Measurements from ENCODE around the gene MAP4K4.
A peak's percentile ranks its signal among the peaks of the same experiment; 100 is the strongest.

Gene MAP4K4

DNA sequence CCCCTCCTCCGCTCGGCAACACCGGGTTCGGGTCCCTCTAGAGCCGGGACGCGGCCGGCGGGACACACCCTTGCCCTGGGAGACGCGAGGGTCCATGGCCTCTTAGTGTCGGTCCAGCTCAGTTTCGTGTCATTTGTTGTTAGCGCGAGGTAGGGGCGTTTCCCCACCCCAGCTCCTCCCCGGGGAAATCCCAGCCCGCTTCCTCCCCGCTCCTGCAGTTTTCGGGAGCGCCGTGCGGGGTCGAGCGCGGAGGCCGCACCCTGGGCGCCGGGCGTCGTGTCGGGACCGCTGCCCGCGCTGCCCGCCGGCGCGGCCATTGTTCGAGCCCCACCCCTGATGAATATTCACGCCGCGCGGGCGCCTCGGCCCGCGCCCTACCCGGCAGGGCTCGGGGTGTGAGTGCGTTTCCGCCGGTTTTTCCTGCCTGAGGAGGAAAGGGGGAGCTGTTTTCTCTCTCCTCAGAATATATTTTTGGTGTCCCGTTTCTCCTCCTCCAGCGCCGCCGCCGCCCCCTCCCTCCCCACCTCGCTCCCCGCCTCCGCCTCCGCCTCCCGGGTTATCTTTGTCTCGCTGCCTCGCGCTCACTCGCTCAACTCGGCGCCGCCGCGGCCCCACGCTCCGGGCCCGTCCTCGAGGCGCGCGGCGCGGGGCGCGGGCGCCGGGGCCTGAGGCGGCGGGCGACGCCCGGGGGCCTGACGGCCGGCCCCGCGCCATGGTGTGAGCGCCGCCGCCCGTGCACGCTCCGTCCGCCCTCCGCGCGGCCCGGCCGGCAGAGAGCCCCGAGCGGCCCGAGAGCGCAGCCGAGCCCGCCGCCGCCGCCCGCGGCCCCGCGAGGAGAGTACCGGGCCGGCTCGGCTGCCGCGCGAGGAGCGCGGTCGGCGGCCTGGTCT is at the start of gene MAP4K4:
TSS of gene MAP4K4 (plus strand) at position 584 of the 890 bp plus-strand sequence. CDS start 374 bp downstream, outside the sequence.
- peak; percentile 87 for DNase-seq
- in situ Hi-C loops (cut with HindIII; ENCODE audit: low pct_ligation_motif_present, low pct_unique_long_range_greater_than_20kb, low sequenced_read_pairs): no loop called here

DNA sequence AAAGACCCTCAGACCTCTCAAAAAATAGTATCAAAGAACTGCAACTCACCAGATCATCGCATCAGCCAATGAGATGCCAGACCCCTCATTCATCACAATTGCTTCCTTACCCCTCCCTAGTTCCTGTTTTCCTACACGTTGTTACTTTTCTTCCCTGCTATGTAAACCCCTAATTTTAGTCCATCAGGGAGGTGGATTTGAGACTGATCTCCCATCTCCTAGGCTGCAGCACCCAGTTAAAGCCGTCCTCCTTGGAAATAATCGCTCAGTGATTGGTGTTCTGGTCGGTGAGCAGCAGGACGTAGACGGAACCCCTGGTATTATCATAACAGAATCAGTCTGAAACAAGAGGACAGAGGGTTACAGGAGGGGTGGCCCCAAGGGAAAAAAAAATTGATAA is 44.0 kb upstream of the MAP4K4 start:
- in situ Hi-C loops (cut with HindIII; ENCODE audit: low pct_ligation_motif_present, low pct_unique_long_range_greater_than_20kb, low sequenced_read_pairs): no loop called here

DNA sequence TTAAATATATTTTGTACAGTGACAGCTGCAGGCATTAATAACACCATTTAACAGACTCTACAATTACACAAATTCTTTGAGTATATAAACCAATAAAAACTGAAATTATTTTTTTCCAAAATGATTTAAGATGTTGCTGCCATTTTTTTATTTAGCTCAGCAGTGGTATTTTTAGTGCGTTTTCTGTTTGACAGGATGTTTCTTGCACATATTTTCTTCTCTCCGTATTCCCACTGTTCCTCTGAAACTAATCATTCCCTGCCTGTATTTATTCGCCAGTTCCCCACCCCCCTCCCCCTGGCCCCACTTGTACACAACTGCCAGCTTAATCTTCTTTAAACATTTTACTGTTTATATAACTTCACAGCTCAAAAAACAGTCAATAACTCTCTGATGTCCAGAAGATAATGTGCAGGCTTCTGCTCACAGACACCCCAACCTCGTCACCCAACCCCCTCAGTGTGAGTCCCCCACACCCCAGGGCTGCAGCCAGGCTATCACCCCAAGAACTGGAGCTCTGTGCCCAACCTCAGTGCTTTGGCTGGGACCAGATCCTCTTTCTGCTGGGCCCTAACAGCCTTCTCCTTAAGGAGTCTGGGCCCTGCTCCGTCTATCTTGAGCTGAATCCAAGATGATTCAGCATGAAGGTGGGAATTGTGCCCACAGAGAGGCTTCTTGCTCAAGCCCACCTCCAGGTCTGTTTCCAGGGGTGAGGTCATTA is 41.6 kb upstream of the MAP4K4 start:
- no peak for DNase-seq
- in situ Hi-C loops (cut with HindIII; ENCODE audit: low pct_ligation_motif_present, low pct_unique_long_range_greater_than_20kb, low sequenced_read_pairs): no loop called here

More for the DNA sequence above, 44.0 kb upstream of the MAP4K4 start:
- DNase-seq: no peak

DNA sequence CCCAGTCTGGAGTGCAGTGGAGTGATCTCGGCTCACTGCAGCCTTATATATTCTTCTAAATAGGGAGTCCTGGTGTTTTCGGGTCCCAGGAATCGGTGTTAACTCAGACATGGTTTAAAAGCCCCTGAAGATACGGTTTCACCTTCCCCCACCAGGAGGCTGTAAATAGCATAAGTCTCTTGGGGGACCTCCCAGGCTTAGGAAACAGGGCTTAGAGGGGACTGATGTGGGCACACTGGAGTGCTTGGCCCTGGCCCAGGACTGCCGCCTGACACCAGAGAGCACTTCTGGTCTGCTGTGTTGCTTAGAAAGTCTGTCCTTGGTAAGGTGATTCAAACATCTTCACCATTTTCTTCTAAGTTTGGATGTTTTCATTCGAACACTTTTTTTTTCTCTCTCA is 39.7 kb upstream of the MAP4K4 start:
- no peak for DNase-seq
- in situ Hi-C loops (cut with HindIII; ENCODE audit: low pct_ligation_motif_present, low pct_unique_long_range_greater_than_20kb, low sequenced_read_pairs): no loop called here

DNA sequence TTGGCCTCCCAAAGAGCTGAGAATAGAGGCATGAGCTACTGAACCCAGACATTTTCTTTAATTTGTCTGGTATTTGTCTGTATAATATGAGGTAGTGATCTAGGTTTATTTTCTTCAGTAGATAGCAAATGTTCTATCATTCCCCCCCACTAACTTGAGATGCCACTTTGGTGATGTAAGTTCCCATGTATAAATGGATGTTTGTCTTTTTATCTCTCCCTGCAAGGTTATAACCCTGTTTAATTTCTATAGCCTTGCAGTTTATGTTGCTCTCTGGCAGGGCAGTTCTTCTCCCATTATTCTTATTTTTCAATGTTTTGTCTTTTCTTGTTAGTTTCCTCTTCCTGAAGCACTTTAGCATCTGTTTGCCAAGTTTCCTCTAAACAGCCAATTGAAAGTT is 39.1 kb upstream of the MAP4K4 start:
- in situ Hi-C loops (cut with HindIII; ENCODE audit: low pct_ligation_motif_present, low pct_unique_long_range_greater_than_20kb, low sequenced_read_pairs): no loop called here
- no peak for DNase-seq

DNA sequence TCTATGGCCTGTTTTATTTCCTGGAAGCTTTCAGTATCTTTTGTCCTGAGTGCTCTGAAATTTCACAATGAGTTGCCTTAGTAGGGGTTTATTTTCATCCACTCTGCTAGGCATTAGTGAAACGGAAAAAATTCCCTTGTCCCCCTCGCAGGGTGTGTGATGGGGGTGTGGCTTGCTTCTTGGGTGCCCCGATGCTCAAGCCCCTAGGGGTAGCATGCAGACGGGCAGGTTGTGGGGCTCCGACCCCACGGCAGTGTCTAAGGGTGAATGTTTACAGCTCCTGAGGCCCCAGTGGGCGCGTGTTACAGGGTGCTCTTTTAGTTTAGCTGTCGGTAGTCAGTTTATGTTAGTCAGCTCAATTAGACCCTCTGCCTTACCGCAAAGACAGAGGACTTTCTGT is 32.2 kb upstream of the MAP4K4 start:
- in situ Hi-C loops (cut with HindIII; ENCODE audit: low pct_ligation_motif_present, low pct_unique_long_range_greater_than_20kb, low sequenced_read_pairs): no loop called here
- DNase-seq: no peak

DNA sequence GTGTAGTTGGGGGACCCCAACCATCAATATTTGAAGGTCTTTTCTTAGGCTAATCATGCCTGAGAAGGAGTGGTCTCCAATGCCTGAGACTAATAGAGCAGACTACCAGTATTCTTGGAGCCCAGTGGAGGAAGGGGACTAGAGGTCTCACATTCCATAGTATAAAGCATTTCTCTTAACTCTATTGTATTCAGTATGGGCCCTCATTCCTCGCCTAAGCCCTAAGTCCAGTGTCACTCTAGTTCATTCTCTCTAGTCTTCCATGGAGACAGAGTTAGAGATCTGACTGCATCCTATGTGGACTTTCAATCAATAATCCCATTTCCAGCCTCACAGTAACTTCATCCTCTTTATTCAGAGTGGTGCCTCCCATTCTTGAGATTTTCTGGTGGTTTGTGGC is 29.7 kb upstream of the MAP4K4 start:
- in situ Hi-C loops (cut with HindIII; ENCODE audit: low pct_ligation_motif_present, low pct_unique_long_range_greater_than_20kb, low sequenced_read_pairs): no loop called here
- DNase-seq: no peak

DNA sequence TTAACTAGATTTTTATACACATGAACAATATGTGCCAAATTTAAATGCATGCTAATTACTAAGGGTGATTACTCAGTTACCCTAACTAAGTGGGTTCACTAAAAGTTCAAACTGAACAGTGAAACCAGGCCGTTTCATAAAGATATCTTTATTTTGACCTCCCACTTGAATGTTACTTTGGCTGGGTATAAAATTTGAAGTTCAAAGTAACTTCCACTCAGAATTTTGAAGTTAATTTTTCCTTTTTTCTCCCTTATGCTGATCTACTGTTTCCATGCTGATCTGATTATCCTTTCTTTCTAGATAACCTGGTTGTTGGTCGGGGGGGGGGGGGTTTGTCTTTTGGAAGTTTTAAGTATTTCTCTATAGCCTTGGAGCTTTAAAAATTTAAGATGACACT is 25.5 kb upstream of the MAP4K4 start:
- no peak for DNase-seq
- in situ Hi-C loops (cut with HindIII; ENCODE audit: low pct_ligation_motif_present, low pct_unique_long_range_greater_than_20kb, low sequenced_read_pairs): no loop called here

DNA sequence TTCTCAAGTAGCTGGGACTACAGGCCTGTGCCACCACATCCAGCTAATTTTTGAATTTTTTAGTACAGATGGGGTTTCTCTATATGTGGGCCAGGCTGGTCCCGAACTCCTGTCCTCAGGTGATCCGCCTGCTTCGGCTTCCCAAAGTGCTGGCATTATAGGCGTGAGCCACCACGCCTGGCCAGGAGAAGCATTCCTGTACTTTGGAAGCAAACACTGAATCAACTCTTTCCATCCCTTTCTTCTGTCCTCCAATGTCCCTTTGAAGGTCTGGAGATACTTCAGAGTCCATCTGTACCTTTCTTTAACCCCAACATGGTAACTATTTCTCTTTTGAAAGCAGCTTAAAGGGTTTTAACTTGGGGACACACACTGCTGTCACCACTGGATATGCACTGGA is 23.6 kb upstream of the MAP4K4 start:
- in situ Hi-C loops (cut with HindIII; ENCODE audit: low pct_ligation_motif_present, low pct_unique_long_range_greater_than_20kb, low sequenced_read_pairs): no loop called here
- DNase-seq: no peak

DNA sequence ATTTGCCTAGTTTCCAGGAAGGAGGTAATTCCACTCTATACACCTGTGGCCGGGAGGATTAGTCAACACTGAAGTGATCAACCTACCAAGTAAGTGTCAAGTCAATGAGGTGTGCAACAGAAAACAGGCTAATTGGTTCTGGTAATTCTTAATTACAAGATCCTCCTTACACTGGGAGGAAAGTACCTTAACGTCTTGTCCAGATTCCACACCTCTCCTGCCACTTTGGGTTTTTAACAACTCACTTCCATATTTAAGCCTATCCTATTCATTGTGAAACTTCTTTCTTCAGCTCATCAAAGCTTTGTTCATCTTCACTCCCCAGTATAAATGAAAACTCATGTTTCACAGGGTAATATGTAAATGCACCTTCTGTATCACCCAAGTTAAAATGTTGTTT is 22.0 kb upstream of the MAP4K4 start:
- no peak for DNase-seq
- in situ Hi-C loops (cut with HindIII; ENCODE audit: low pct_ligation_motif_present, low pct_unique_long_range_greater_than_20kb, low sequenced_read_pairs): no loop called here

DNA sequence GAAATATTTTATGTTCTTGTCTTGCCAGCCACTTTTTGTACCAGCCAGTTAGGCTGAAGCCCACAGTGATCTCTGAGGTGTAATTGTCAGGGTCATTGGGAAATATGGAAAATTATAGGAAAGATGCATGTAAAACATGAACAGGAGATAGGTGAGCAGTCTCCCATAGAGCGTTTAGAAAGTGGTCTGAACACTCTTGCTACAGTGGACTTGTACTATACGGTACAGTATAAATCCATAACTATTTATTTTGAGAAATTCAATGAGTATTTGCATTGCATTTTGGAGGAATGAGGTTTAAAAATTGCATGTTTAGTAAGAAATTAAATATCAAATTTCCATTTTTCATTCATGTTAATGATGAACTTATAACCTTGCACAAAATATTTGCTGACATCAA is 20.8 kb upstream of the MAP4K4 start:
- no peak for DNase-seq
- in situ Hi-C loops (cut with HindIII; ENCODE audit: low pct_ligation_motif_present, low pct_unique_long_range_greater_than_20kb, low sequenced_read_pairs): no loop called here

DNA sequence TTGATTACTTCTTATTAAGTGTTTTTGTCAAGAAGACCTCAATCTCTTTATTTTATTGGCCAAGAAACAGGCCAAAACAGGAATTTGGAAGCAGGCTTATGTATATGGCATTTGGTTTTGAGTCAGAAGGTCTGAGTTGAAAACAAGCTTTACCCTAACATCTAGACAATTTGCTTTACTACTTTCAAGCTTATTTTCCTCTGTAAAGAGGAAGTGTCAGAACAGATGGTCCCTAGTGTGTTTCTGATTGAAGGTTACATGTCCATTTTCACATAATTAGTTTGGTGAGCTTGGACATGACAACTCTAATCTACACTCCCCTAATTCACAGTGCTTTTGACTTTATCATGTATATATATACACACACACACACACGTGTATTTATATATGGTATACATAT is 19.8 kb upstream of the MAP4K4 start:
- in situ Hi-C loops (cut with HindIII; ENCODE audit: low pct_ligation_motif_present, low pct_unique_long_range_greater_than_20kb, low sequenced_read_pairs): no loop called here
- no peak for DNase-seq

DNA sequence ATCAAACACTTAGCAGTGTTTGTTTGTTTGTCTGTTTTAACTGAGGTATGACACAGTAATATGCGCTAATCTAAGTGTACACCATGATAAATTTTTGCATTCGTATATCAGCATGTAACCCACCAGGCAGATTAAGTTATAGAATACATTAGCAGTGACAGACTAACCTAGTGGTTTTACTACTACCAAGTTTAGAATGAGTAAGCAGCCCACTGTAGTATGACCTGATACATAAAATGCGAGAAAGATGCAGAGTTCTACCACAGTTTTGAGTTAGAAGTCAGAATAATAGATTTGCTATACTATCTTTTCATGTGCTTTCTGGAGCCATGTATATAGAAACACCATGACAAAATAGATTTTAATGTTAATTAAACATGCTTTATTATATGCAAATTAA is 19.1 kb upstream of the MAP4K4 start:
- in situ Hi-C loops (cut with HindIII; ENCODE audit: low pct_ligation_motif_present, low pct_unique_long_range_greater_than_20kb, low sequenced_read_pairs): no loop called here
- no peak for DNase-seq

DNA sequence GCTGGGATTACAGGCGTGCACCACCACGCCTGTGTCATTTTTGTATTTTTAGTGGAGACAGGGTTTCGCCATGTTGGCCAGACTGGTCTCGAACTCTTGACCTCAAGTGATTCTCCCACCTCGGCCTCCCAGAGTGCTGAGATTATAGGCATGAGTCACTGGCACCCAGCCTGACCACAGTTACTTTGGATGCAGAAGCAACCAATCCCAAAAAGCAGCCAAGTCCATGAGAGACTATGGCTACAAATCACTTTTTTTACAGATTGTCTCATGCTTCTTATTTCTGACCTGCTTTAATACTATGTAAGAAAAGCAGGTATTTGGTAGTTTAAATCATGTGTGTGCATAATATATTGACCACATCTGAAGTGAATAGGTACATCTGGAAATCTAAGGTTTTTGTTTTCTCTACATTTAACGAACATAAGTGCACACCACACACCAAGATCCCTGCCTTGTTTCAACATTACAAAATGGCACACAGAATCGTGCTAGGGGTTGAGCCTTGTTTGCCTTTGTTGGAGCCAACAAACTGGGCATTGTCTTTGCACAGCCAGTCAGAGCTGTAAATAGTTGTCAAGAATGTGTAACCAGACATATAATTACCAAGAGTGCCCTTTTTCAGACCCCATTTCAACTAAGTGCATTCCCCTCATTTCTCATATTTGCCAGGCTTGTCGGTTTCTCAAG is 18.3 kb upstream of the MAP4K4 start:
- in situ Hi-C loops (cut with HindIII; ENCODE audit: low pct_ligation_motif_present, low pct_unique_long_range_greater_than_20kb, low sequenced_read_pairs): no loop called here
- DNase-seq: no peak

DNA sequence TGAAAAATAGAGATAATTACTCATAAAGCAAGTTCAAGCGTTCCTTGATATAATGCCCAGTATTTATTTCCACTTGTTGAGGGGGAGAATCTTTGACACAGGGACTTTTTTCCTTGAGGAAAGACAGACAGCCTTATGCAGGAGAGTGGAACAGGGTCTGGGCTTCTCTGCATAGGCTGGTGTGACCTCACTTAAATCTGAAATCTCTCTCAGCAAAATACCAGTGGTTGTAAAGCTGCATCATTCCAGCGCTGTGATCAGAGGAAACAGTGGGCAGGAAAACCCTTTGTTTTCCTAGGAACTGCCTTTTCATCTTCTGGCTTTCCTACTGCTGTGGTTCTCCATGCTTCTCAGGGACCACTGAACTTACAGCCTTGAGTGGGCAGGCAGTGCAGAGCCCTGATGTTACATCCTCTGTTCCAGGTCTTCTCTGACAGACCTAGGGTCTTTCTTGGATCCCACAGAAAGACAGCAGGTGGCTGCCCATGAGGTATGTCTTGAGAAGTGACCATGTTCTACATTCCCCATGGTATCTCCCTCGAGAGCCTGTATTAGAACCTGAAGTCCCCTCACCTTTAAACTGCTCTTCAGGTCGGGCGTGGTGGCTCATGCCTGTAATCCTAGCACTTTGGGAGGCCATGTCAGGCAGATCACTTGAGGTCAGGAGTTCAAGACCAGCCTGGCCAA is 17.6 kb upstream of the MAP4K4 start:
- in situ Hi-C loops (cut with HindIII; ENCODE audit: low pct_ligation_motif_present, low pct_unique_long_range_greater_than_20kb, low sequenced_read_pairs): no loop called here
- DNase-seq: no peak

DNA sequence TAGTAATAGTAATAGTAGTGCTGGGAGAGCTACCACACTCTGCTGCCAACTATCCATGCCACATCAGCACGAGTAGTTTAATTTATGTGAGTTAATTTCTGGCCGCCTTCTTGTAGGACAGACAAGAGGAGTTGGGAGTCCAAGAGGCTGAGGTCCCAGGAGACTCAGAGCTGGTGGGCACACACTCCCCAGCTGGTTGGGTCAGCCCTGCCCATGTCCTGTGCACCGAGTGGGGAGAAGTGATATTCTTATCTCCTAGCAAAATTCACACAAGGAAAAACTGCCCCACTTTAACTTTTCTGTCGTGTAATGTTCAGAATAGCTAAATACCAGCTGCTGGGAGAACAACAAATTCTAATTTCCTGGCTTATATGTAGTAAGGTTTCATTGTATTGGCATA is 15.2 kb upstream of the MAP4K4 start:
- no peak for DNase-seq
- in situ Hi-C loops (cut with HindIII; ENCODE audit: low pct_ligation_motif_present, low pct_unique_long_range_greater_than_20kb, low sequenced_read_pairs): no loop called here

DNA sequence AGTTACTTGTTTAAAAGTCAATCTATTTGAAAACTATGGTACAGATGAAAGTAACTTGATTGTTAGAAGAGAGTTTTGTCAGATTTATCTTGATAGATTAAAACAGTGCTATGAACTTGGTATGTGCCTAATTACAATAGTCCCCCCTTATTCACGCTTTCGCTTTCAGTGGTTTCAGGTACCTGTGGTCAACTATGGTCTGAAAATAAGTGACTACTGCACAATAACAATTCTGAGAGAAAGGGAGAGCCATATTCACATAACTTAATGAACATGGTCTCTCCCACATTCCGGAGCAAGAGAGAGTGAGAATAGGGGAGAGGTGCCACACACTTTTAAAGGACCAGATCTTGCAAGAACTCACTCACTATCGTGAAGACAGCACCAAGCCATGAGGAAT is 13.2 kb upstream of the MAP4K4 start:
- in situ Hi-C loops (cut with HindIII; ENCODE audit: low pct_ligation_motif_present, low pct_unique_long_range_greater_than_20kb, low sequenced_read_pairs): no loop called here
- DNase-seq: no peak

DNA sequence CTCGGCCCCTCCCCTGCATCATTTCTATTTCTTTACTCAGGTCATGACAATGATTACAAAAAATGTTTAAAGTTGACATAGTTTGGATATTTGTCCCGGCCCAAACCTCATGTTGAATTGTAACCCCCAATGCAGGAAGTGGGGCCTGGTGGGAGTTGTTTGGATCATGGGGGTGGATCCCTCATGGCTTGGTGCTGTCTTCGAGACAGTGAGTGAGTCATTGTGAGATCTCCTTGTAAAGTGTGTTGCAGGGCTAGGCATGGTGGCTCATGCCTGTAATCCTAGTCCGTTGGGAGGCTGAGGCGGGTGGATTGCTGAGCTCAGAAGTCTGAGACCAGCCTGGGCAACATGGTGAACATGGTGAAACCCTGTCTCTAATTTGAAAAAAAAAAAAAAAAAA is 9.2 kb upstream of the MAP4K4 start:
- DNase-seq: no peak
- in situ Hi-C loops (cut with HindIII; ENCODE audit: low pct_ligation_motif_present, low pct_unique_long_range_greater_than_20kb, low sequenced_read_pairs): no loop called here

All from ACHN (cell line).